ENCODE data around the gene CAMK2D.

DNA sequence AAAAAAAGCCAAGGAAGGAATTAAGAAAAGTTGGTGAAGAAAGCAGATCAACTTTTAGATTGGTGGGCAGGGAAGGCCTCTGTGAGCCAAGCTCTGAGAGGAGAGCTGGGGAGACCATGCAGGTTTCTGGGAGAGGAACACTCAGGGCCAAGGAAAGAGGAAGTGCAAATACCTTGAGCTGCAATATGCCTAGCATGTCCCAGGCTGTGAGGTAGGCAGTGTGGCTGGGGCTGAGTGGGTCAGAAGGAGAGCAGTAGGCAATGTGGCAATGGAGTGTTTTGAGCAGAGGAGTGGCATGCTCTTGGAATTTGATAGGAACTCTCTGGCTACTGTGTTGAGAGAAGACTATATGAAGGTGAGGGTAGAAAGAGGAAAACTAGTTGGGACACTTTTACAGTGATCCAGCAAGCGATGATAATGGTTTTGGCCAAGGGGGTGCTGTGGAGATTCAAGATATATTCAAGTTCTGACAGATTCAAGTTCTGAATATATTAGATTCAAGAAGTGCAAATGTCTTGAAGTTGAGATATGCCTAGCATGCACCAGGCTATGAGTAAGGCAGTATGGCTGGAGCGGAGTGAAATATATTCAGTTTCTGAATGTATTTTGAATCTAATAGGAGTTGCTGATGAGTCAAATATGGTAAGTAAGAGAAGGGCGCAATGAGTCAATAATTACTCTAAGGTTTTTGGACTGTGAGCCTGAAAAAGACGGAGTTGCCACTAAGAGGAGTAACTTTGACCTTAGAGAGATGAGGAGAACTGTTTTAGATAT lies 172.5 kb downstream of the CAMK2D start:
- TF ChIP-seq, protein P1, sequence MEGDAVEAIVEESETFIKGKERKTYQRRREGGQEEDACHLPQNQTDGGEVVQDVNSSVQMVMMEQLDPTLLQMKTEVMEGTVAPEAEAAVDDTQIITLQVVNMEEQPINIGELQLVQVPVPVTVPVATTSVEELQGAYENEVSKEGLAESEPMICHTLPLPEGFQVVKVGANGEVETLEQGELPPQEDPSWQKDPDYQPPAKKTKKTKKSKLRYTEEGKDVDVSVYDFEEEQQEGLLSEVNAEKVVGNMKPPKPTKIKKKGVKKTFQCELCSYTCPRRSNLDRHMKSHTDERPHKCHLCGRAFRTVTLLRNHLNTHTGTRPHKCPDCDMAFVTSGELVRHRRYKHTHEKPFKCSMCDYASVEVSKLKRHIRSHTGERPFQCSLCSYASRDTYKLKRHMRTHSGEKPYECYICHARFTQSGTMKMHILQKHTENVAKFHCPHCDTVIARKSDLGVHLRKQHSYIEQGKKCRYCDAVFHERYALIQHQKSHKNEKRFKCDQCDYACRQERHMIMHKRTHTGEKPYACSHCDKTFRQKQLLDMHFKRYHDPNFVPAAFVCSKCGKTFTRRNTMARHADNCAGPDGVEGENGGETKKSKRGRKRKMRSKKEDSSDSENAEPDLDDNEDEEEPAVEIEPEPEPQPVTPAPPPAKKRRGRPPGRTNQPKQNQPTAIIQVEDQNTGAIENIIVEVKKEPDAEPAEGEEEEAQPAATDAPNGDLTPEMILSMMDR (IDR thresholded peaks at IDR 0.05) = no peak
- TF ChIP-seq POLR2A (IDR thresholded peaks at IDR 0.05) (no peak), EP300 (IDR thresholded peaks at IDR 0.05) (no peak)
